Endometrium (tissue), 2 donors: ENCODE data around the gene NOXO1.

Experiments
- FAIRE-seq: peaks from 2 replicates; lab custom pipeline; 2012; peaks lifted over from hg19 to GRCh38; lab: Jason Lieb, UNC
- donor health status: control.
- donor health status: control.

NOXO1 gene

DNA sequence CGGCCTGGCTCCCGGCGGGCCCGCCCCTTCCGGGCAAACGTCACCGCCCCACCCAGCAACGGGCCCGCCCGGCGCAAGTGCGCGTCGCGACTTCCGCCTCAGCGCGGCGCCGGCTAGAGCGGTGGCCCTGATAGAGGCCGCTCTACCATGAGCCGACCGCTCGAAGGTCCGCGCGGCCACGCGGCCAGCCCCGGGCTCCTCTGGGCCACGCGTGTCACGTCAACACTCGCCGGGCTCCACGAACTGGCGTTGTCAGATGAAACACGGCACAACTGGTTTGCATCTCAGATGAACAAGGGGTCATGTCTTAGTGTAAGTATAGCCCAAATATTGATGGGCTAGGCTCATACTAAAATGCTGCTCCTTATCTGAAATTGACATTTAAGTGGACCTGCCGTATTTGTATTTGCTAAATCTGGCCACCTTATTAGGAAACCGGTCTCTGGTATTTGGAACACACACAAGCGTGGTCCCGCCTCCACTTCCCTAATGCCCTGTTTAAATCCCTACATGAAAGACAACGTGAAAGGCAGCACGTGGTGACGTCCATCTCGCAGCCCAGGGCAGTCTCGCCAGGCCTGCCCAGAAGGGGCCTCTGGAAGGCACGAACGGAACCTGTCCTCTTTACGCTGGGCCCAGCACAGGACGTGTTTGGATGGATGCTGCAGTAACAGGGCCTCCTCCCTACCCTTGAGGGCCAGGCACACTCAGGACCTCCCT lies 28.7 kb upstream of the NOXO1 start, which contains the start of gene ZNF598:
TSS of gene ZNF598 (minus strand) at position 31 of the 720 bp plus-strand sequence.
- FAIRE-seq = no peak

DNA sequence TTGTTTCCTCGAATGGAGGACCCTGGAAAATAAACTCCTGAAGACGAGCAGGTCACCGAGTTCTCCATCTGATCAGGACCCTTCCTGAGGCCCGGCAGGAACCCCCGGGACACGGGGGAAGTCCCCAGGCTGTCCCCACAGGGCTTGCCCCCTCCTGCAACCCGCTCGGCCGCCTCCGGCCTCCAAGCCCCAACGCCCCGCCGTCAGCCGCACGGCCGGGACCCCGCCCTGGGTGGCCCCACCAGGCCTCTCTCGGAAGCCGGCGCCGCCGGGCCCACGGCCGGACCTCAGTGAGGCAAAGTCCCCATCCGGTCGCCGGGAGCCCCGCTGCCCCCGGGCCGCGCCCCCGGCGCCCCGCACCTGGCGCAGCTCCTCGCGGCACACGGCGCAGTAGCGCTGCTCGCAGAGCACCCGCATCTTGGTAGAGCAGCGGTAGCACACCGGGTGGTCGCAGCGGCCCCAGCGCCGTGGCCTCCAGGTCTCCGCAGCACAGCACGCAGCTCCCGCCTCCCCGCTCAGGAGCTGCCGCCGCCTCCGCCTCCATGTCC lies 28.0 kb upstream of the NOXO1 start:
- no peak for FAIRE-seq

DNA sequence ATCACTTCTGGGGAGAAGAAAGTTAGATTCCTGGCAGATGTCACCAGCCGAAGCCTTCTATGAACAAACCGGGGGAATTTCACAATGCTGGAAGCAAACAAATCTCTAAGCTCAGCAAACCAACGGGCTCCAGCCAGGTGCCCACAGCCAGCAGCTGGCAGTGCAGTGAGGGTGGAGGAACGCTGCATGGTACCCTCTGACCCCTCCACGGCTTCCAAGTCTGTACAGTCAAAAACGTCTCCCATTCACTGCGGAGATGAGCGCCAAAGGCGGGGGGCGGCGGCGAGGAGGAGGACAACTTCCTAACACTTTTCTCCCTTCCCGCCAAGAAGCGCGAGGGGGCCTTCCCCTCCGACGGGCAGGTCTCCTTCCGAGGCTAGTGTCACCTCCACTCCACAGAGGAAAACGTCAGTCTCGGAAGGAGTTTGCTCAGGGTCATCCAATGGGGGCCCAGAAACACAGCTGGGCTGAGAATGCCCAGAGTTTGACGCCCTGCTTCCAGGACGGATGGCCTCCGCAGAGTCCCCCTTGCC lies 27.4 kb upstream of the NOXO1 start:
- no peak for FAIRE-seq

DNA sequence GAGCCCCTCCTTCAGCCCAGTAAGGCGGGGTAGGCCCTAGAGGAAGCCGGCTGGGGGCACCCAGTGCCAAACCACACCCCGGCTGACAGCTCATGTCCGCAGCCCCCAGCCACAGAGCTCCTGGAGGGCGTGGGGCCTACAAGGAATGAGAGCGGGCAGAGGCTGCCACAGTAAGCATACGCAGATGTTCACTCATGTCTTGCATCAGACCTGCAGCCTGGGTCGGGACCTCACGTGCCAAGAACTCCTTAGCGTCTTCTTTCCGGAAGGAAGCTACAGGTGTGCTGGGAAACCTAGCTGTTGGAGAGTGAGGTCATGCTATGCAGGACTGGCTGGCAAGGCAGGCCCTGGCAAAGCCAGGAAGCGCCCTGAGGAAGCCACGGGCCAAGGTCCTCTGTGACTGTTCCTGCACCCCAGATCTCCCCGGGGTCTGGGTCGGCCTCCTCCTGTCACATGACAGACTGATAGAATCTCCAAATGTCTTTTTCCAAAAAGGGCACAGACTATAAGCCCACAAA lies 26.8 kb upstream of the NOXO1 start:
- no peak for FAIRE-seq

DNA sequence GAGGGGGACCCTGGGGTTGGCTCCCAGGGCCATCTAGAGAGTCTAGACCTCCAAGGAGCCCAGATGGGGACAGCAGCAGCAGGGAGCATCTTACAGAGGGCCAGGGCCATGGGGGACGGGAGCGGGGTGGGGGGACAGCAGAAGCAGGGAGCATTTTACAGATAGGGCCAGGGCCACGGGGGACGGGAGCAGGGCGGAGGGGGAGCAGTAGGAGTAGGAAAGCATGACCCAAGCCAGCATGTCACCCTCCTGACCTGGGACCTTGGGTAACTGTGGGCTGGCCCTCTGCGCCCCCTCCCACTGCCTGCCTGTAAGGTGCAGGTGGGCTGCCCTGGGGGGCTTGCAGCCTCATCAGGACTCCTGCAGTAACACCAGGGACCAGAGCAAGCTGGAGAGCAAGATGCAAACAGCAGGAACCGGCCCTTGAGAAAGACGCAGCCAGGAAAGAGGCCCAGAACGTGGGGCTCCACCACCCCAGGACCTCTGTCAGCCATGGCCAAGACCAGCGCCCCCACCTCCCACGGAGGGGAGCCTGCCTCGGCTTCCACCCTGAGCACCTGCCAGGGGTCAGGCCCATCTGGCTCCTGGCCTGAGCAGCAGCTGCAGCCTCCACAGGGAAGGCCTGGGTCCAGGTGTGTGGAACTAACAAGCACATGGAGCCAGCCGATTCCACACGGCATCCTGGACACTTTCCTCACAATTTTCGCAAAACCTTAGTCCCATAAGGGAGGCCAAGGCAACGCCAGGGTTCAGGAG lies 26.0 kb upstream of the NOXO1 start:
- no peak for FAIRE-seq

DNA sequence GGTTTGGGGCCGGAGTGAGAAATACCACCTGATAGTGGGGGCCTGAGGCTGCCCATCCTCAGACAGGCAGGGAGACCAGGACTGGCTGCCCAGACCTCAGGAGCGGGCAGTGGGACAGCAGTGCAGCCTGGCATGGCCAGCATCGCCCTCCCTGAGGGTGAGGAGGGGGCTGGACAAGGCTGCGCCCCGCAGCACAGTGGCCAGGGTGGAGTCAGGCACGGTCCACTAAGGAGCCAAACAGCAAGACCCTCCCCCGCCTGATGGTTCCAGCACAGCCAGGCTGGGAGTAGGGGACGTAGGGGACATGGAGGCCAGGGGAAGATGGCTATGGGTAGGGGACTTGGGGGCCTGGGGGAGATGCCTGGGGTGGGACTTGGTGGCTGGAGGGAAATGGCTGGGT lies 25.0 kb upstream of the NOXO1 start:
- no peak for FAIRE-seq

DNA sequence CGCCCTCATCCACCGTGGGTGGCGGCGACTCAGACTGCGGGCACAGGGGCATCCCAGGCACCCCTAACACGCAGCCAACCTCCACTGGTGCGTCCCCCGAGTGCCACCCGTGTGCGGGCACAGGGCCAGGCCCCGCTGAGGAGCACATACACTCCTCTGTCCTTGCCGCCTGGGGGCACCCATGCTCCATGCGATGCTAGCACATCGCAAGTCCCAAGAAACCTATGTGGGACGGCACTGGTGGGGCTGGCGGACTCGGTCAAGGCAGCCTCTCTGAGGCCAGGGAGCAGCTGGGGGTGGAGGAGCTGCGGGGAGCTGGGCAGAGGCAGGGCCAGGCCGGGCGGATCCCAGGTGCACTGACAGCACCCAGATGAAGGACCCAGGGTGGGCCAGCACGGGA lies 24.4 kb upstream of the NOXO1 start:
- no peak for FAIRE-seq

DNA sequence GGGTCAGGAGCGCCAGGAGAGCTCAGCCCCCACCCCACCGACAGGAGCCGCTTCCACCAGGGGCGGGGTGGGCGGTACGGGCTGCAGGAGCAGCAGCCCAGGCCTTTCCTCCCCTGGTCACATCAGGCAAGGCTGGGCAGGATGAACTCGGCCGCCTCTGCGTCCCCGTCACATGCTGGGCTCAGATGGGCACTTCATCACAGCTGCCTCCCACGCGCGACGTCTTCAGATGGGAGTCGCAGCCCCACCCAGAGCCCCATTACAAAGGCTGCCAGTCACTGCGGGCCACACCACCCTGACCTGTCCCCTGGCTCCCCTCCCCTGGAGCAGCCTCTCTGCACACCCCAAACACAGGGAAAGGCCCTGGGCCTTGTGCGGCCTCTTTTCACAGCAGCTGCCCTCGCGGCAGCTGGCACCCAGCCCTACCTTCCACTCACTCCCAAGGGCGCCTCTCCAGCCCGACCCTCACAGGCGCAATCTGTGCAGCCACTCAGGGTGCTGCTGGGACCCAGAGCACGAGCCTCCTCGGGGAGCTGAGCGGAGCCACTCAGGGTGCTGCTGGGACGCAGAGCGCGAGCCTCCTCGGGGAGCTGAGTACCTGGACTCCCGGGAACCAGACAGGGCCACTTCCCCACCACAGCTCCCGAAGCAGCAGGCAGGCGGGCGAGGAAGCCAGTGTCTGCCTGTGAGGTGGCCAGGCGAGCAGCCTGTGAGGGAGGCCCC lies 23.7 kb upstream of the NOXO1 start:
- FAIRE-seq = no peak

DNA sequence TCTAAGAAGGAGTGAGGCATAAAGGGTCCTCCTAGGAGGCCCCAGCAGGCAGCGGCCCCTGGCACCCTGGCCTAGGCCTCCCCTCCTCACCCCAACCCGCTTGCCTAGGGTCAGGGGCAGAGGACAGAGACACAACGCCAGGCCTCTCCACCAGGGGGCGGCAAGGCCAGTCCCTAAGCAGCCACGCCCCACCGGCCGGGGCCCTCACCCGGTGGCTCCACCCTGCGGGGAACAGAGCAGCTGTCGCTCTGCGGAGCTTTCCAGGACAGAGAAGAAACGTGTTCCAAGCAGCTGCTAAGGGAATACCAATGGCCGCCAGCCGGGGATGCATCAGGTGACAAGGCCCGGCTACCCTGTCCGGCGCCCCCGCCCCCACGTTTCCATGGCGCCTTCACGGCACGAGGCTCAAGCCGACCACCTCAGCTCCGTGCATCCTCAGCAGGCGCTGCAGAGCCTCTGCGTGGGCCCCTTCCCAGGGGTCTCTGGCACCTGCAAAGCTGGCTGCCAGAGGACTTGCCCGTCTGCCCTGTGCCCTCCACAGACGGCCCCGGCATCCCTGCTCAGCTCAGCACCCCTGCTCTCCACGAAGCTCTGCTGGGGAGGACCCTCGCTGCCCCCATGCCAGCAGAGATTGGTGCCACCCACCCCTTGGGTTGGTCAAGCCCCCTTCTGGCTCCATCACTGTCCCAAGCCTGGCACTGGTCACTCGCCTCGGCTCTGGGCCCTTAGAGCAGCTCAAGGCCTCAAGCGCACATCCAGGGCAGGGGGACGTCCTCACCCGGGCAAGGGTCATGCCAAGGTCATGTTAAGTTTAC lies 22.8 kb upstream of the NOXO1 start:
- no peak for FAIRE-seq

DNA sequence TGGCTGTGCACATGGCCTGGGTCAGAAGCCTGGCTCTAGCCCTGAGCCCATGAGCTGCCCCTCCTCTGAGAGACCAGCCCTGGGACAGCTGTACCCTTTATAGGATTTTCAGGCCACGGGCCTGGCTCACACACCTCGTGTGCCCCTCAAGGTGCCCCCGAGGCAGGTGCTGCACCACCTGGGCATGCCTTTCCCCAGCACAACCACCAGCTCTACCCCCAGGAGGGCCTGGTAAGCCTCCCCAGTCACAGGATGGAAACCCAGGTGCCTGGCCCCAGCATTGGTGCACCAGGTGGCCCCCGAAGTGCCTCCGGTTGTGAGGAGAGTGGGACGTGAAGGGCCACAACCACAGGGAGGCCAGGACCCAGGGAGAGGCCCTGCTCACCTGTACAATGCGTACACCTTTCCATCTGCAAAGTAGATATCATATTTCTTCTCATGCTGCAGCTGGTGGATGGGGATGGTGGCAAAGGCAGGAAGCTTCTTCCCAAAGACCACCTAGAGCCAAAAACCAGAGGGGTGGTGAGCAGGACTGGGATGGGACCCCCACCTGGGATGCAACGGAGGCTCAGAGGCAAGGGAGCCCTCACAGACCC lies 22.1 kb upstream of the NOXO1 start:
- FAIRE-seq = no peak

DNA sequence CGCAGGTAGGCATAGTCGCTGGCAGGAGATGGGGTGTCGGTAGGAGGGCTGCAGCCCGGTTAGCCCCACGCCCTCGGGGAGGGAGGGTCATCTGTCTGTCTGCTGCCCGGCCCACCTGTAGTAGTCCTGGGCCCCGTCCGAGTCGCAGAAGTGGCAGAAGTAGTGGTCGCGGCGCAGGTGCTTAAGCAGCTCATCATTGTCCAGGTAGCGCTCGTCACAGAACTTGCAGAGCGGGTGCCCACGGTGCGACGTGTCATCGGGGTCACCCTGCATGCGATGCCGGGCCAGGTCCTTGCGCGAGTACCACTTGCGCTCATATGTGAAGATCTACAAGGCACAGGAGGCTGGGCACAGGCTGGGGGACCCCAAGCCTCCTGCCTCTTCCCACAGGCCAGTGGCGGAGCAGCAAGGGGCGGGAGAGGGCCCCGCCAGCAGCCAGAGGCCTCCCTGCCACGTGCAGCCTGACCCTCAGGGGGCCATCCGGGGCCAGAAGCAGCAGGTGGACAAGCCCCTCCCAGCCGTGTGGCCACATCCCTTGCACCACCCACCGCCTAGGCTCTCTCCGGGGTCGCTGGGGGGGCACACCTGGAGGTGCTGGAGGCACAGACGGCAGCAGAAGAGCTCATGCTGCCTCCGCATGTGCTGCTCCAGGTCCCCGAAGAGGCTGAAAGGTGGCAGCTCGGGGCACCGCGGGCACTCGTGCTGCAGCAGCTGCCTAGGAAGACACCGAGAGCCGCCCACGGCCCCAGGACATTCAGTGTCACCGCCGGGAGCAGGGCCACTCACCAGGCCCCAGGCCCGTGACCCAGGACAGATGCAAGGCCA lies 21.3 kb upstream of the NOXO1 start:
- no peak for FAIRE-seq

DNA sequence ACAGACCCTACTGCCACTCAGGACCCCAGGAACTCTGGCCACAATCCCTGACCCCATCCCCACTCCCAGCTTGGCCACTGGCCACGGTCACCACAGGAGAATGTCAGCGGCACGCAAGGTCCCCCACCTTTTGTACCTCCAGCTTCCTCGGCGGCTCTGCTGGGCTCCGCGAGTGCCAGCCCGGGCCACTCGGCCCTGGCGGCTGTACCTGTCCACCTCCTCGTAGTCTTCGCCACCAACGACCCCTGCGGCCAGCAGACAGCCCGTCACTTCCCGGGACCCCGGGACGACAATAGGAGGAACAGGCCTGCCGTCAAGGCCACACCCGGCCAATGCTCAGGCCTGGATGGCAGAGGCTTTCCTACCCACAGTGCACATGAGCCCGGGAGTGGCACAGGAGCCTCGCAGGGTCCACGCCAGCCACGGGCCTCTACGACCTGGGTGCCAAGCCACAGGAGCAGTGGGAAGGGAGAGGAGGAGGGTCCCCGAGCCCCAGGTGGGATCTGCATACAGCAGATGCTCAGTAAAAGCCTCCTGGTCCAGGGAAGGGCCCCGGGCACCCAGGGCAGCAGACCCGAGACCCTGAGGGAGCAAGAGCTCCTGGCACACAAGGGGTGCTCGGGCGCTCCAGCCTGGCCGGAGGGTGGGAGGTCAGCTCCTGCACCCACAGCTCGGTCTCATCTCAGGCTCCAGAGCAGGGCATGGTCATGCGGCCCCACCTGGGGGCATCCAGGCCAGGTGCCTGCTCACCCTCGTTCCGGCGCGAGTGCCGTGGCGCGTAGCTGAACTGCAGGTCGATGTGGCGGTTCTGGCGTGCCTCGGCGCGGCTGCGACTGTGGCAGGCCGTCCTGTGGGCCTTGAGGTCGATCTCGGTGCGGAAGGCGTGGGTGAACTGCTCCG lies 20.4 kb upstream of the NOXO1 start:
- FAIRE-seq = no peak

DNA sequence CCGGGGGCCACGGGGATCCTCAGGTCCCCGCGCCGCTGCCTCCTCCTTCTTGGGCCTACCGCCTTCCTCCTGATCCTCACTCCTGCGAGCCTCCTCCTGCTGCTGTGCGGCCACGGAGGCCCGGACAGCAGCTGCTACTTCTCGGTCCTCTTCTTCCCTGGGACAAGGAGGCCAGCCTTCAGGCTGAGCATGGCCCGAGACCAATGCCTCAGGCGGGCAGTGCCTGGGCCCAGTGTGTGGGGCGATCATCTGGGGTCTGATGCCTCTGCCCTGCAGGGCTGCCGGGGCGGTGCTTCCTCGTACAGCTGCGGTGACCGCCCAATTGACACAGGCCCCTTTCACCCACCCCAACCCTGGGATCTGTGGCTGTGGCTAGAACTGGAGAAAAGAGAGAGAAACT lies 19.8 kb upstream of the NOXO1 start:
- no peak for FAIRE-seq

DNA sequence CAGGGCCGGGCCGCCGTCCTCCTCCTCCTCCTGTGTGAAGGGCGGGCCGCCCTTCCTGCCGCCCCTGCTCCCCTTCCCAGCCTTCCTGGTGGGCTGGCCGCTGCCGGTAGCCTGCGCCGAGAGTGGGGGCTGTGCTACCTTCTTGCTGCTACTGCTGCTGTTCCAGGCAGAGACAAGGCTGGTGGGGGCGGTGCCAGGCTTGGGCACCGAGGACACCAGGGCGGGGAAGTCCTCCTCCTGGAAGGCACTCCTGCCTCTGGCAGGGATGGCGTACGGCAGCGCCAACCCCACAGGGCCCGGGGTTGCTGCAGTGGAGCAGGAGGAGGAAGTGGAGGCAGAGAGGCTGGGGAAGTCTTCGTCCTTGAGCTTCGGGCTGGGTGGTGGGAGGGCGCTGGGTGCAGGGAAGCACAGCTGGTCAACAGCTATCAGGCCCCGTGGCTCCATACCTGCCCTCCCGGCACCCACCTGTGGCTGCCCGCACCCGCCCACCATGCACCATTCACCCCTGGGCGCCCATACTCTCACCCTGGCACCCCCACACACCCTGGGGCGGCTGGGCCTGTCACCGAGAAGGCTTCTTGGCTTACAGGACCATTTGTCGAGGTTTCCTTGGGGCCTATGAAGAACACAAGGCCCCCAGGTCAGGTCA lies 18.7 kb upstream of the NOXO1 start:
- FAIRE-seq = no peak

DNA sequence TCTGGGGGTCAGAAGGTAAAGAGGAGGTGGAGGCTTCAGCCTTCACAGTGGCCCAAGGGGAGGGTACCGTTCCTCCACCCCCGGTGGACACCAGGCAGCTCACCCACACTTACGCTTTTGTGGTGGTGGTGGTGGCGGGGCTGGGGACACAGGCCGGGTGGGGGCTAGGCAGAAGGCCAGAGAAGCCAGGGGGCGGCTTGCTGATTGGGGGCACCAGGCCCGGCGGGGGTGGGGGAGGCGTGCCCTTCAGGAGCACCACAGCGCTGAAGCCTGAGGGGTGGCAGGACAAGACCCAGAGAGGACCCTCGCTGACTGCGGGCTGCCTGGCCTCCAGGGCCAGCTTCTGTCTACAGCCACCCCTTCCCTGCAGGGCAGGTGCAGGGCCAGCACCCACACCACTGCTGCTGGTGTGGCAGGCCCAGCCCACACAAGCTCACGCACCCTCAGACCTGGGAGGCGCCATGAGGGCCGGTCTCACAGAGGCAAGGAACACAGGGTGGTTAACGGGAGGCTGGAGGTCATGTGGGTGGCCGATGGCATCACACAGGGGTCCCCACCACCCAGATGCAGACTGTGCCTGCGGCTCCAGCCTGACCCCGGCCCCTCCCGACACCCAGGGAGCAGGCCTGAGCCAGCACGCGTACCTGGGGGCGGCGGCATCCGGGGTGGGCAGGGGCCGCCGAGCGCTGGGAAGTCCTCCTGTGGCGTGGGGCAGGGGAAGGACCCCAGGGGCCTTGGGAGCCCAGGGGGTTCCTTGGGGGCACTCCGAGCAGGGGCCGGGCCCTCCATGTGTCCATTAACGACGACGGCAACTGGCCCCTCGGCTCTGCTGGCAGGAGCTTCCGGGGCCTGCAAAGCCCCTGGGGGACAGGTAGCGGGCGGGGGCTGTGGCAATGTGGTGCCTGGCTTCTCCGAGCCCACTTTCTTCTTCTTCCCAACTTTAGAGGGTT lies 17.9 kb upstream of the NOXO1 start:
- FAIRE-seq = no peak

DNA sequence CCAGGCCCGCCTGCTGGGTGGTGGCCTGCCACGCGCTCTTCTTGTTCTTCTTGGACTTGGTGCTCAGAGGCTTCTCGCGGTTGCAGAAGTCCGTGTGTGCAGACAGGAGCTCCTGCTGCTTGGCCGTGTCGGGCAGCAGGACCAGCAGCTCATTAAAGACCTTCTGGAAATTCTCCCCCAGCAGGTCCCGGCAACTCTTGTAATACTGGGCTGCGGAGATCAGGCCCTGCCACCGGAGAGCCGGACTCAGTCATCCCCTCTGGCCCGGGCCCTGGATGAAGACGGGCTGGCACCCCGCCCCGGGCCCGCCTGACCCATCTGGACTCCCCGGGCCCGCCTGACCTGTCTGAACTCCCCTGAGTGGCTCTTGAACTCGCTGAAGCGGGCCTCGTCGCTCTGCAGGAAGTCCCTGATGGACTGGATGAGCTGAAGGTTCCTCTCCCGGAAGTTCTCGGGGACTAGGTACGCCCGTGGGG lies 17.1 kb upstream of the NOXO1 start:
- FAIRE-seq = no peak
